Sigmoid colon (tissue), 4 donors: ENCODE data around the gene FGF5.

Experiments used
- POLR2A ChIP-seq, 2 donors: fragments of 450-650 bp; IDR thresholded peaks; one replicate each; pipeline ENCODE4 v1.6.1; 2016; ENCODE audit warnings: antibody characterized with exemption in 2 of 2, mild to moderate bottlenecking in 2 of 2, moderate library complexity in 2 of 2
- POLR2AphosphoS5 ChIP-seq, 4 donors: sonication (generic); formaldehyde crosslinking; IDR thresholded peaks; one replicate each; pipeline ENCODE4 v1.6.1; 2017; ENCODE audit warnings: antibody characterized with exemption in 4 of 4
- TF ChIP-seq, protein P1 (sequence below), 4 experiments: fragments of 450-650 bp in 3 of 4; fragments of 200-600 bp in 1 of 4; IDR thresholded peaks; one replicate each; pipeline ENCODE4 v1.5.1; 2016 to 2019; ENCODE audit warnings: antibody characterized with exemption in 4 of 4, mild to moderate bottlenecking in 3 of 4, moderate library complexity in 2 of 4

DNA sequence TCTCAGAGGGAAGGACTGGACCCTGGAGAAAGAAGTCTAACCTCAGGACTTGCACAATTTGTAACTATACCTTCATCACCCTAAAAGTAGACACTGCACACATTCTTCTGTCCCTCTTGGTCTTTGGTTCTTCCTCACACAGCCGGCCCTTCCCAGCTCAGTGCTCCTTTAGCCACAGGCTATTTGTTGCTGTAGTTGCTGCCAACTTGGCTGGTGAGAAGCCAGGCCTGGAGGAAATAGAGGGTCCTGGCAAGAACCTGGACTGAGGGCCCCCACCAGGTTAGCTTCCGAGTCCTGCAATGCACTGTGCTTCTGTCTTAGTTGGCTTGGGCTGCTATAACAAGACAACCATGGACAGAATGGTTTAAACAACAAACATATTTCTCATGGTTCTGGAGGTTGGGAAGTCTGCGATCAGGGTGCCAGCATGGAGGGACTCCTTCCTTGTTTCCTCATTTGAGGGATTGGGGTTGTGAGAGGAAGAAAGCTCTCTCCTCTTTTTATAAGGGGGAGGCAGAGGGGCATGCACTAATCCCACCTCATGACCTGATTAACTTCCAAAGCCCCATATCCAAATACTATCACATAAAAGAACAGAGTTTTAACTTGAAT lies 4.4 kb upstream of the FGF5 start:
- no peak for TF ChIP-seq POLR2A (IDR thresholded peaks at IDR 0.05)
- TF ChIP-seq, protein P1, sequence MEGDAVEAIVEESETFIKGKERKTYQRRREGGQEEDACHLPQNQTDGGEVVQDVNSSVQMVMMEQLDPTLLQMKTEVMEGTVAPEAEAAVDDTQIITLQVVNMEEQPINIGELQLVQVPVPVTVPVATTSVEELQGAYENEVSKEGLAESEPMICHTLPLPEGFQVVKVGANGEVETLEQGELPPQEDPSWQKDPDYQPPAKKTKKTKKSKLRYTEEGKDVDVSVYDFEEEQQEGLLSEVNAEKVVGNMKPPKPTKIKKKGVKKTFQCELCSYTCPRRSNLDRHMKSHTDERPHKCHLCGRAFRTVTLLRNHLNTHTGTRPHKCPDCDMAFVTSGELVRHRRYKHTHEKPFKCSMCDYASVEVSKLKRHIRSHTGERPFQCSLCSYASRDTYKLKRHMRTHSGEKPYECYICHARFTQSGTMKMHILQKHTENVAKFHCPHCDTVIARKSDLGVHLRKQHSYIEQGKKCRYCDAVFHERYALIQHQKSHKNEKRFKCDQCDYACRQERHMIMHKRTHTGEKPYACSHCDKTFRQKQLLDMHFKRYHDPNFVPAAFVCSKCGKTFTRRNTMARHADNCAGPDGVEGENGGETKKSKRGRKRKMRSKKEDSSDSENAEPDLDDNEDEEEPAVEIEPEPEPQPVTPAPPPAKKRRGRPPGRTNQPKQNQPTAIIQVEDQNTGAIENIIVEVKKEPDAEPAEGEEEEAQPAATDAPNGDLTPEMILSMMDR (IDR thresholded peaks at IDR 0.05), result no peak
- no peak for TF ChIP-seq POLR2AphosphoS5 (IDR thresholded peaks at IDR 0.05)
